Activated T-helper 9 cell treated with anti-CD3 and anti-CD28 coated beads, Interleukin-2, amount 50 U/mL, for 16 hours (primary cell): ENCODE measurements around the gene LYZL6.
"Not testable (repeated sequence)": the region's sequence is repeated elsewhere in the genome, so short reads cannot be mapped to it uniquely, and the experiment has no call there.

Source experiments
- DNase-seq: peaks from one replicate; pipeline ENCODE4 v3.0.0-alpha.2; 2020; ENCODE audit warnings: low read depth

Gene LYZL6

DNA sequence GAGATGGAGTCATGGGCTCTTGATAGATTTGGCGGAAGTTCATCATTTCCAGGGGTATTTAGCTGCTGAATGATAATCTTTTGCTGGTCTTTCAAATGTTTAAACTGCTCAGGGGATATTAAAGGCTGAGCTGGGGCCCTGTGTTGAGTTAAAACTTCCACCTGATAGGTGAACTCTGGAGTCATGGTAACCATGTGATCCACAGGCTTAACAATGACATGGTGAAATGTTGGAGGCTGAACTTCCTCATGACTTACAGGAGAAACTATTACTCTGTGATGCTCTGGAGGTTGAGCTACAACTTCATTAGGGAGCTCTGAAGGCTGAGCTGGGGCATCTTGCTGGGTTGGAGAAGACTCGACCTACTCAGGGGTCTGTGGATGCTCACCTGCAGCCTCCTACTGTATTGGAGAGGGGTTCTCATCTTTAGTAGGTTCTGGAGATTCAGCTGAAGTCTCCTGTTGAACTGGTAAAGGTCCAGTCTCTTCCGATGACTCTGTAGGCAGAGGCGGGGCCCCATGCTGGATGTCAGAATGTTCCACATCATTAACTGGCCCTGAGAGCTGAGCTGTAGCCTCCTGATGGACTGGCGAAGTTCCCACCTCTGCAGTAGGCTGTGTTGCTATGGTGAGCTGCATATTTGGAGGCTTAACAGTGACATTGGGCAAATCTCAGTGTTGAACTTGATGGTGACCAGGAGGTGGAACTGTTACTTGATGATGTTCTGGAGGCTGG, 37.2 kb downstream of the LYZL6 start:
- no peak for DNase-seq

DNA sequence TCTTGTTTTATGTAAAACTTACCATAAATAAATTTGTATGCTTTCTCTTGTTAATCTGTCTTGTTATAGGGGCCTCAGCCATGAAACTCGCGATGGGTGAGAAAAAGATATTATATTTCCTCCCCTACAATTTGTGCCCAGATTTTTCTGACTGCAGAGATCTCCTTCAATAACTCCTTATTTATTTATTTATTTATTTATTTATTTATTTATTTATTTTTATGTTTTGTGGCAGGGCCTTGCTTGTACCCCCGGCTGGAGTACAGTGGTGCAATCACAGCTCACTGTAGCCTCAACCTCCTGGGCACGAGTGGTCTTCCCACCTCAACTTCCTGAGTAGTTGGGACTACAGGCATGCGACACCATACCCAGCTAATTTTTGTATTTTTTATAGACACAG, 40.1 kb downstream of the LYZL6 start:
- no peak for DNase-seq

DNA sequence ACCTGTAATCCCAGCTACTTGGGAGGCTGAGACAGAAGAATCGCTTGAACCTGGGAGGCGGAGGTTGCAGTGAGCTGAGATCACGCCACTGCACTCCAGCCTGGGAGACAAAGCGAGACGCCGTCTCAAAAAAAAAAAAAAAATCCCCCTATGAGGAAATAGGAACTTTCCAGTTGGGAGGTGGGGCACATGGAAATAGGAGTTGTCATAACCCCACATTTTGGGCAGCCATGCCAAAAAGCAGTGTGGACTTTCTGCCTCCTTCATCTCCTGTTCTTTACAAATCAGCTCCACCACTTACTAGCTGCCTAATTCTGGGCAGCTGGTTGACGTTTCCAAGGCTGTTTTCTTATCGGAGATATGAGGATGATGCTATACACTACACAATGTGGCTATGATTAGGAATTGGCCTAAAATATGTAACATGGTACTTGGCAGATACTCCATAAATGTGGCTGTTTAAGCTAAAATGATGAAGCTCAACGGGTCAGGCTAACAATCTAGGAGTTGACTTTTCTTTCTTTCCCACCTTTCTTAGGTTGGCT, 41.8 kb downstream of the LYZL6 start:
- no peak for DNase-seq

DNA sequence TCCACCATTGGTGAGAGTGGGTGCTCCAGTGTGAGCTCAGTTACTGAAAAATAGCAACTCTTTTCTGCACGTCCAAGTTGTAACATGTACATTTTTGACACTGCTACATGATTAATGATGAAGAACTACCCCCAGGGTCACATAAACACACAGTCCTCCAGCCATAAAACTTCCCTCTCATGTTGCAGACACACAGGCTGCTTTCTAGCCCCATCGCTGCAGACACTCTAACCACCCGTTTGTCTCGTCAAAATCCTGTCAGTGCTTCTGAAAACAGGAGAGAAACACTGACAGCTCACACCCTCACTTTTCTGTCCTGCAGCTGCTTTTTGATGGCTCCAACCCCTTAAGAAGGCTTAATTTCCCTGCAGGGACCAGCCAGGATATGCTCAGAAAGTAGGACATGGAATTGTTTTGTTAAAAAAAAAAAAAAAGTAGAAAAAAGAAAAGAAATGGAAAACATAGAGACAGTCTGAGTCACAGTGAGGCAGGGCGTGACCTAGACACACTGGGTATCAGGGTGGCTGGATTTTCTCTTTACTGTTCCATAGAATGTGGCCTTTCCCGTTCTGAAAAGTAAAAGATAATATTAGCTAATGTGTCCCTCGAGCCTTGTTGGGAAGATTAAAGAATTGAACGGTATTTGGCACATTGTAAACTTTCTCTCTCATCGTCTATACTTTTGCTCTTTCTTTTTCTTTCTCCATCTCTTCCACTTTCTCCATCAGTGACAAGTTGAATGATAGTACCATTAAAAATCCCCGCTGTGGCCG, 42.6 kb downstream of the LYZL6 start:
- no peak for DNase-seq

DNA sequence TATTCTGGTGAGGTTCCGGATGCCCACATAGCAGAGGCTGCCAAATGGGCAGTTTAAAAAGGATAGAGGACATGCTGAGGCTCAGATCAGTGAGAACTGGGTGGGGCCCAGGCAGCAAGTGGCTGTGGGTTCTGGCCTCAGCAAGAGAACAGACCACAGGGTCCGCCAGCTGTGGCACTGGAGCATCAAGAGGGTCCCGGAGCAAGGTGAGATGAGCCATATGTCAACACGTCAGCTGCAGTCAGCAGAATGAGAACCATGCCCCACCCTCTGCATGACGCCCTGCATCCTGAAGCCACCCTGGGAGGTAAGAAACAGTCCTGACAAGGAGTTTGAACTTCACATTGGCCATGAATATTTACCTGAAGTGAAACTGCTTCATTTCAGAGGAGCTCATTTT, 43.2 kb downstream of the LYZL6 start:
- no peak for DNase-seq

DNA sequence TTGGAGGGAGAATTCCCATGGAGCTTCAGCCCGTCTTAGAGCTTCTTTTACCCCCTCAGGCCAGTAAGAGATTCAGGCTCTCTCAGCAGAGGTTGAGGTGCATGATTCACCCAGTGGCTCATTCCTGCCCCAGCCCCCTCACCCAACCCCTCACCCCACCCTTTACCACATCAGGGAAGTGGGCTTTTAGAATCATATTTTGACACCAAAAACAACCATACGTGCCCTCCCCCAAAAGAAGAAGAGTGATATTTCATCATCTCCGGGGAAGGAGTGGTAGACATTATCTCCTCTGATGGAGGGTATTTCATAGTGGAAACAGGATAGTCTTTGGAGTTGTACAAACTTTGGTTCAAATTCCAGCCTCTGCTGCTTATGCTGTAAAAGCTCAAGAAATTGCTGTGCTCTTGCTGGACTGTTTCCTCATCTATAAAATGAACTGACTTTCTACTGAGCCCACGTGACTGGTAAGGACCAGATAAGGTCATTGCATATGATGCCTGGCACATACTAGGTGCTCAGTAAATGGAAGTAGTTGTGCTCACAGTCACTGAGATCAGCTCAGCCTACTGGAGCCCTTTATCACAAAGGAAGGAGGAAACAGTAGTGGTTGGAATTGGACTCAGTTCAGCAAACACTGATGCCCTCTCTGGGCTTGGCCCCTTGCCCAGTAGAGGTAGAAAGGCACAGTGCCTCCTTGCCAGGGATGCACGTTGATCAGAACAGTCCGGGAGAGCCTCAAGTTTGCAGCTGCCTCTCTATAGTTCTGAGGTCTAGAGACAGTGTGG, 45.0 kb downstream of the LYZL6 start:
- DNase-seq: peak; percentile 41

DNA sequence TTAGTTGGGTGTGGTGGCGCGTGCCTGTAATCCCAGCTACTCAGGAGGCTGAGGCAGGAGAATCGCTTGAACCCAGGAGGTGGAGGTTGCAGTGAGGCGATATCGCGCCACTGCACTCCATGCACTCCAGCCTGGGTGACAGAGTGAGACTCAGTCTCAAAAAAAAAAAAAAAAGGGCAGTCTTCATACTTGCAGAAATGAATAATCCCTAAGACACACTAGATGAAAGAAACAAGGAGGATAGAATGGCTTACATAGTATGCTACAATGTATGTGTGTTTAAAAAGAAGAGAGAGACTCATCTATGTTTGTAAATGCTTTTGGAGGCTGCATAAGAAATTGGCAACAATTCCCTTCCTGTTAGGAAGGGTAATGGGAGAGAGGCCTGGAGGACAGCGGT, 45.7 kb downstream of the LYZL6 start:
- DNase-seq: not testable (repeated sequence)

DNA sequence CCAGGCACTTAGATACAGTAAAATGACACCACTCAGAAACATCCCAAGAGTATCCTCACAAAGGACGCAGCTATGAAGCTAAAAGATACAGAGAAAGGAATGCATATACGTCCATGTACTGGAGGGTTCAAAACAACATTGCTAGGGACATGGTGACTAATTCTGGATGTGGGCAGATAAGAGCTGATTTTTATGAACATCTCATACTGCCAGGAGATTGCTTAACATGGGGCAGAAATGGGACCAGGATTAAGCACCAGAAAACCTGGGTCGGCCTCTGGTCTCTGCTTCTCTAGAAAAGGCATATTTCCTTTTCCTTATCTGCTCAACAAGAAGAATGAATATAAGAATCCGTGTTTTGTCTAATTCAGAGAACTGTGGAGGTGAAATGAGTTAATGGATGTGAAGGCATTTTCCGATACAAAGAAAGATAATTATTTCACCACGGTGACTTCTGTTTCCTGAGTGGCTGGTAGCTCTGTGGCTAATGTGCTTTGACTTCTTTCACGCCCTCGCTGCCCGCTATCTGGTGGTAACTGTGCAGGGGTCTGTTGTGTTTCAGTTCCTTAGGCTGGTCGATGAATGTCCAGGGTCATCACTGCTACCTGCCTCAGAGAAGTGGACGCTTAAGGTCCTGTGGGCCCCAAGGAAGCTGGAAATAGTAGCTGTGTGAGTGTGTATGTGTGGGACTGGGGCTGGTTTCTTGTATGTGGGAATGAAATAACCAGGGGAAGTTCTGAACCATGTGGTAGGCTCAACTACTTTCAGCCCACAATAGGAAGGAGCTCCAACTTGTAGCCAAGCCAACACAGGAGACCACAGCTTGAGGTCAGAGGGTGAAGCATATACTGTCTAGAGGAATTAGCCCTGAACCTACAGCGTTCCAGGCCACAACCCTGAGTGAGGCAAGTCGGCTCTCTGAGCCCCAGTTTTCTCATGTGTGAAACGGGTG, 47.6 kb downstream of the LYZL6 start:
- no peak for DNase-seq

DNA sequence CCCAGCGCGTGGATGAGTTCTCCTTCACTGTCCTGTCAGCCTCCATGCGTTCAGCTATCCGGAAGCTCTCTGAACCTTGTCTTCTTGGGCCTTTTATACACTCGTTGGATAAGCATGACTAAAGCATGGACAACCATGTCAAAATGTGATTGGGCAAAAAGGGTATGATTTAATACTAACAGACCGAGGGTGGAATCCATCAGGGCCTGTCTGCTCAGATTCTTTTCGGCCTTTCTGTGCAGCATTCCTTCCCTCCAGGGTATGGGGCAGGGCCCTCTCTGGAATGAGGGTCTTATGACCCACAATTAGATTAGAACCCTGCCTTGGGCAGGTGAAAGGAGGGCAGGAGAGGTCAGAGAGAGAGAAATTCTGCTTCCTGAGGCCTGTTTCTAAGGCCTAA, 49.3 kb downstream of the LYZL6 start:
- no peak for DNase-seq

DNA sequence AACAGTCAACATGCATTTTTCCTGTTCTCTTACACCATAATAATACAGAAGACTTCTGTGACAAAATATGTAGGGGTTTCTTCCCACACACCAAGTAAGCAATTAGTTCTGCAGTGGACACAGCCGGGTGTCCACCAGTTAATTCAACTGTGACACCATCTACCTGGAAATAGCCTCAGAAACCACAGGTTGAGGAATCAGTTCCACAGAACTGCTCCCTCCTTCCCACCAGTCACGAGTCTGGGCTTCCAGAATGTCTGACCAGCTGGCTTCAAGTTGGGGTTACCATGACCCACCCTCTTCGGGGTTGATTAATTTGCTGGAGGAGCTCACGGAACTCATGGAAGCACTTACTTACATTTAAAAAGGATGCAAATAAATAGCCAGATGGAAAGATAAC, 49.8 kb downstream of the LYZL6 start:
- no peak for DNase-seq

DNA sequence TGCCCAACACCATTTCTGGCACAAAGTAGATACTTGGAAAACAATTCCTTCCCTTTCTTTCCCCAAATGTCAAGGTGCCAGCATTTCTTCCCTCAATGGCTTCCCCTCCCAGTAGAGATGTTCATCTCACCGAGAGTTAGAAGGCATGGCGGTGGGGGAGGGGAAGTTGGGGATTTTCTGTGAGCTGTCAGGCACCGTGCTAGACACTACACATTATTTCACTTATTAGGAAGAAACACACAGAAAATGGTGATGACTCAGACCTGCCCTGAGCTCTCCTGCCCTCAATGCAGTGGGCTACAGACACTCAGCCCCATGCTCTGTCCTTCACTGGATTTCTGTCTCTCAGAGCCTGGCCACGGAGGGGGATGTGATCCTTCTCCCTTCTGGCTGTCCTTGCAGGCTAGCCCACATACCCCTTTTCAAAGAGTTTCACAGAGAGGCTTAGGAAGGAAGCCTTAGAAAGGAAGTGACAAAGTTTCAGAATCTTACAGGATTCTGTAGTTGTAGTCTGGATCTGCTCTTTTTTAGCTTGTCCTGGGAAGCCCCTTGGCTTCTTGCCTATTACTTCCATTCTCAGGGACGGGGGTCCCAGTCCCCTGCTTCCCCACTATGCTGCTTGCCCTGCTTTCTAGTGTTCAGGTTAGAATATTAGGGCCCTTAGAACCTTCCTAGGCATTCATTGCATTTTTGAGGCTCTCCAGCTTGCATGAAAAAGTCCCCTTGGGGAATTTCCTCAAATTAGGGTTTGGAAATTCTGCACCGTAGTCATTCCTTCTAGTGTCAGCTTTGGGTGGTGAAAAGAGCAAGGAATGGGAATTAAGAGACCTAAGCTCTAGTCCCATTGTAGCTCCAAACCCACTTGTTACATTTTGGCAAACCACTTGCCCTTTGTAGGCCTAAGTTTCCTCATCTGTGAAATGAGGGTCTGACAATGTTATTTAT, 51.1 kb downstream of the LYZL6 start:
- peak; percentile 47 for DNase-seq

DNA sequence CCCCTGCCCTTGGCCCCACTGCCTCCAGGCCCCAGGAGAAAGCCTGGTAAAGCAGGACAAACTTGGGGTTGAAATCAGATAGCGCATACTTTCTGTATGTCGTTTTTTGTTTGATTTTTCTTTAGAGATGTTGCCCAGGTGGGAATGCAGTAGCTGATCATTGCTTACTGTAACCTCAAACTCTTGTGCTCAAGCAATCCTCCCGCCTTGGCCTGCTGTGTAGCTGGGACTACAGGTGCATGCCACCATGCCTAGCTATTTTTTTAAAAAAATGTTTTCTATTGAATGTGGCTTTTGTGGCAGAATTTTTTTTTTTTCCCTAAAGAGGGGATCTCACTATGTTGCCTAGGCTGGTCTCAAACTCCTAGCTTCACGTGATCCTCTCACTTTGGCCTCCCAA, 52.2 kb downstream of the LYZL6 start:
- DNase-seq: no peak

DNA sequence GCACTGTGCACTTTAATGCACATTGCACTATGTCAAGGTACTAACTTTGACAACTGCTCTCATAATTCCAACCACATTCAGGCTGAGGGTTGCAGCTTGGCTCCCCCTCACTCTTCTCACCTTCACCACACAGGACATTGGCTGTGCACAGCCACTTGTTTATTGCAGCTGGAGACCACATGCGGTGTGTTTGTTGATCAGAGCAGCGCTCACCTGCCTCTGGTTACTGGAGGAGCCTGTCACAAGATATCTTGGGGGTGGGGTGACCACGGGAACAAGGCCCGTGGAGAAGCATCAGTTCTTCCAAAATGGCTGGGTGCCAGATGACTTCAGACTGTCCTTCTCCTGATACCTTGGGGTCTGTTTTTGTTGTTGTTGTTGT, 52.7 kb downstream of the LYZL6 start:
- DNase-seq: no peak

DNA sequence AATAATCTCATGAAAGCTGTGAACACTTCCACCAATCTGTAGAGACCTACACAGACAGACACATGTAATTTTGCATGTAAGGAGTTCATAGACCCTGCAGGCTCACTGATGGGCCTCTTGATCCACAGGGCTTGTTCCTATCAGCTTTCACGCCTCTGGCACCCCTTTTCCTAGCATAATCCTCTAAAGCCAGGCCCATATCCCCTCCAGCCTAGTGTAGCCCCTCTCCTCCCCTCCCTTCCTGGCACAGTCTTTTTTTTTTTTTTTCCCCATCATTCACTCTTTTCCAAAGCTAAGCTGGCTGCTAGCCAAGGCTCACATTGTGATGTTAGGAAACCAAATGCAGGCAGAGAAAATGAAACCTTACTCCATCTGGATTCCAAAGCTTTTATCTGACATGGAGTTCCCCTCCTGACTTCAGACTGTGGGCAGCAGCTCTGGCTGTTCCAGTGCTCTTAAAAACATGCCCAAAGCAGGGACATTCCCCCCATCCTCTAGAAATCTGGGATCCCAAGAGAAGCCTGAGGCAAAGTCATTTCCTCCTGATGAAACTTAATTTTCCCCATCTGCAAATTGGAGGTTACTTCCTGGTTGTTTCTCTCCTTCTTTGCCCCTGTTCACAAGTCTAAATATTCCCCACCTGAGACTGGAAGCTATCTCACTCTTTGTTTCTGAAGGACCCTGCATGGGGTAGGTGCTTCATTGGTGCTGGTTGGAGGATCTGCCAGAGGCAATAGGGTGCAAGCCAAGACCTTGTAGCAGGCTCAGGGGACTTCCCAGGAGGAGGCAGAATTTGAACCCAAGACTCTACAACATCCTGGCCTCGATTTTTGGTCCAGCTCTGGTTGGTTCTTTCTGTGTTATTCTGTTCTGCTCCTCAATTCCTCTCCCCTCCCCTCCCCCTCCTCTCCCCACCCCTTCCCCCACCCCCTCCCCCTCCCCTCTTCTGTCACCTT, 53.4 kb downstream of the LYZL6 start:
- DNase-seq: no peak

DNA sequence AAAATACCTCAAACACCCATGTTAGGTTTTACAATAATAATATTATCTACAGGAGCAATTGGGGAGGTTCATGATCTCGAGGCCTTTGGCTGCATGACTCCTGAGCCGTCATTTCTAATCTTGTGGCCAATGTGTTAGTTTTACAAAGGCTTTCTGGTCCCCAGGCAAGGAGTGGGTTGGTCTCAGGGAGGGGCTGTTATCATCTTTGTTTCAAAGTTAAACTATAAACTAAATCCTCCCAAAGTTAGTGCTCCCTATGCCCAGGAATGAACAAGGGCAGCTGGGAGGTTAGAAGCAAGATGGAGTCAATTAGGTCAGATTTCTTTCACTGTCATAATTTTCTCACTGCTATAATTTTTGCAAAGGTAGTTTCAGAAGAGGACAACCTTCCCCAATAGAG, 54.3 kb downstream of the LYZL6 start:
- no peak for DNase-seq
